Endothelial cell of umbilical vein (primary cell): ENCODE measurements around the gene LHFPL6. TPM values are rescaled to one million over a fixed set of nuclear protein-coding genes. Genes with fewer than 3 reads are reported as not detected.

Experiments used
- BruUV-seq: library from RNA; stranded (reverse); fragments of 400-500 nt; replicated peaks from 2 replicates; lab custom pipeline; 2021; lab: Mats Ljungman, UMichigan
- CTCF ChIA-PET: fragments of 300-600, 350-600 bp; sonication (Branson Sonifier 250); formaldehyde crosslinking; loops from one replicate; lab custom pipeline; 2021; ENCODE audit warnings: antibody characterized with exemption, inconsistent platforms; lab: Charles Lee
- POLR2A ChIA-PET: fragments of 300-600, 350-600 bp; sonication (Branson Sonifier 250); formaldehyde crosslinking; loops from one replicate; lab custom pipeline; 2021; ENCODE audit warnings: antibody characterized with exemption, inconsistent platforms; lab: Charles Lee
- DNase-seq: peaks from one replicate; pipeline ENCODE4 v3.0.0-alpha.2; 2011; ENCODE audit warnings: low read depth, low spot score
- FAIRE-seq: peaks from 2 replicates; lab custom pipeline; 2011; peaks lifted over from hg19 to GRCh38; lab: Jason Lieb, UNC
- H2AFZ ChIP-seq: 2 replicates; pipeline ENCODE4 v1.6.0; 2012; ENCODE audit warnings: low read depth, low read length, control low read depth, inconsistent platforms
- H3K27ac ChIP-seq: 2 replicates; pipeline ENCODE4 v1.5.1; 2011; ENCODE audit warnings: low read depth, mild to moderate bottlenecking, control low read depth, low read length, moderate library complexity; ENCODE audit not compliant: insufficient read depth
- H3K27me3 ChIP-seq, 2 experiments: 2 replicates each; pipeline versions ENCODE4 v1.6.0 to v1.6.1; 2011; ENCODE audit warnings: low read length in 2 of 2, mixed read lengths in 1 of 2; ENCODE audit not compliant: control insufficient read depth in 2 of 2, insufficient read depth in 2 of 2
- H3K36me3 ChIP-seq, 2 experiments: 2 replicates in 1 of 2; 3 replicates in 1 of 2; pipeline ENCODE4 v1.5.1; 2011; ENCODE audit warnings: low read length in 2 of 2, mild to moderate bottlenecking in 1 of 2, moderate library complexity in 1 of 2; ENCODE audit not compliant: control insufficient read depth in 2 of 2, insufficient read depth in 2 of 2; ENCODE audit errors: extremely low read depth in 1 of 2
- H3K4me1 ChIP-seq: 3 replicates; pipeline ENCODE4 v1.5.1; 2011; ENCODE audit warnings: mild to moderate bottlenecking, low read length; ENCODE audit not compliant: control insufficient read depth, insufficient read depth; ENCODE audit errors: extremely low read depth
- H3K4me2 ChIP-seq: 2 replicates; pipeline ENCODE4 v1.6.1; 2011; ENCODE audit warnings: low read length, control low read depth, mixed read lengths; ENCODE audit not compliant: insufficient read depth
- H3K4me3 ChIP-seq, 3 experiments: fragments of 200-600 bp in 1 of 3; sonication (generic), shearing (Covaris generic) in 1 of 3; replicated peaks in 1 of 3; 2 replicates each; pipeline ENCODE4 v1.5.1; 2011 to 2016; ENCODE audit warnings: control low read depth in 3 of 3, low read length in 3 of 3, mild to moderate bottlenecking in 2 of 3, inconsistent platforms in 1 of 3, low read depth in 1 of 3, moderate library complexity in 1 of 3; ENCODE audit not compliant: insufficient read depth in 1 of 3
- H3K79me2 ChIP-seq: 2 replicates; pipeline ENCODE4 v1.6.0; 2012; ENCODE audit warnings: low read length, inconsistent platforms; ENCODE audit not compliant: control insufficient read depth, insufficient read depth
- H3K9ac ChIP-seq: replicated peaks from 2 replicates; pipeline ENCODE3; 2011; ENCODE audit warnings: low read length, control low read depth; ENCODE audit not compliant: insufficient read depth; ENCODE audit errors: extremely low read depth
- H3K9me1 ChIP-seq: replicated peaks from 3 replicates; pipeline ENCODE4 v1.6.0; 2011; ENCODE audit warnings: mild to moderate bottlenecking, low read length; ENCODE audit not compliant: control insufficient read depth, insufficient read depth; ENCODE audit errors: extremely low read depth
- H3K9me3 ChIP-seq: replicated peaks from 2 replicates; pipeline ENCODE4 v1.5.1; 2012; ENCODE audit warnings: low read length, inconsistent platforms; ENCODE audit not compliant: control insufficient read depth, insufficient read depth
- H4K20me1 ChIP-seq: replicated peaks from 2 replicates; pipeline ENCODE3; 2011; ENCODE audit warnings: mild to moderate bottlenecking, low read length; ENCODE audit not compliant: control insufficient read depth, insufficient read depth; ENCODE audit errors: extremely low read depth
- EZH2 ChIP-seq: IDR thresholded peaks from 2 replicates; pipeline ENCODE4 v1.6.1; 2012; ENCODE audit warnings: borderline replicate concordance, low read depth, mild to moderate bottlenecking, moderate library complexity, low read length, inconsistent platforms; ENCODE audit not compliant: severe bottlenecking
- FOS ChIP-seq: IDR thresholded peaks from 2 replicates; pipeline ENCODE4 v1.6.1; 2011; ENCODE audit warnings: mild to moderate bottlenecking, low read length, moderate library complexity, borderline replicate concordance; ENCODE audit not compliant: insufficient read depth
- GATA2 ChIP-seq: IDR thresholded peaks from 2 replicates; pipeline ENCODE4 v1.7.0; 2011; ENCODE audit warnings: low read depth, mild to moderate bottlenecking, moderate library complexity, mixed read lengths, low read length; ENCODE audit not compliant: insufficient read length, insufficient read depth
- JUN ChIP-seq: IDR thresholded peaks from 2 replicates; pipeline ENCODE4 v1.6.1; 2011; ENCODE audit warnings: borderline replicate concordance, low read depth; ENCODE audit not compliant: insufficient read length, insufficient read depth
- MYC ChIP-seq: IDR thresholded peaks from one replicate; pipeline ENCODE4 v1.6.1; 2011; ENCODE audit warnings: mild to moderate bottlenecking, low read depth, low read length
- POLR2A ChIP-seq: IDR thresholded peaks from 2 replicates; pipeline ENCODE4 v1.6.1; 2012; ENCODE audit warnings: low read depth, mild to moderate bottlenecking, control low read depth, low read length
- POLR2AphosphoS5 ChIP-seq: IDR thresholded peaks from 2 replicates; pipeline ENCODE4 v1.6.1; 2012; ENCODE audit warnings: low read depth, mild to moderate bottlenecking, control low read depth, low read length, moderate library complexity; ENCODE audit not compliant: insufficient read depth
- dilution Hi-C: fragments of 300-500 bp; cut with MboI; formaldehyde crosslinking; loops from one replicate; pipeline ENCODE4 v1.15.0; 2019; ENCODE audit warnings: low sequenced_read_pairs; ENCODE audit not compliant: extremely low pct_ligation_motif_present
- intact Hi-C: fragments of 100-400 bp; cut with micrococcal nuclease; formaldehyde crosslinking; loops from one replicate; pipeline ENCODE4 v1.10.0; 2022
- polyA plus RNA-seq, 4 experiments: library from polyadenylated mRNA; depleted of rRNA in 3 of 4; stranded (reverse) in 3 of 4; unstranded in 1 of 4; fragments of >200 nt; gene quantifications; 2 replicates each; pipeline versions ENCODE4 v1.2.1 to v1.2.3, GENCODE V29; 2011 to 2012; ENCODE audit warnings: missing spikeins in 1 of 4
- total RNA-seq: library from RNA; stranded (reverse); gene quantifications from 2 replicates; pipeline ENCODE4 v1.2.3, GENCODE V29; 2021
- TF ChIP-seq, protein P1 (sequence below): IDR thresholded peaks from 2 replicates; pipeline ENCODE4 v1.6.1; 2011; ENCODE audit not compliant: insufficient read depth, insufficient read length
- TF ChIP-seq, protein P2 (sequence below), 2 donors: IDR thresholded peaks; 1 replicate in 1 of 2; 2 replicates in 1 of 2; pipeline ENCODE4 v1.5.1; 2011; ENCODE audit warnings: low read length in 2 of 2, mild to moderate bottlenecking in 2 of 2, moderate library complexity in 2 of 2, control low read depth in 1 of 2, inconsistent platforms in 1 of 2, low read depth in 1 of 2; ENCODE audit not compliant: insufficient read depth in 1 of 2; ENCODE audit errors: extremely low read depth in 1 of 2

The LHFPL6 gene
- total and polyA plus RNA-seq, 2 donors (not counting 3 experiments of a cell fraction or from before 2014, with no cell fraction given), result 17.5 to 19.4 TPM

DNA sequence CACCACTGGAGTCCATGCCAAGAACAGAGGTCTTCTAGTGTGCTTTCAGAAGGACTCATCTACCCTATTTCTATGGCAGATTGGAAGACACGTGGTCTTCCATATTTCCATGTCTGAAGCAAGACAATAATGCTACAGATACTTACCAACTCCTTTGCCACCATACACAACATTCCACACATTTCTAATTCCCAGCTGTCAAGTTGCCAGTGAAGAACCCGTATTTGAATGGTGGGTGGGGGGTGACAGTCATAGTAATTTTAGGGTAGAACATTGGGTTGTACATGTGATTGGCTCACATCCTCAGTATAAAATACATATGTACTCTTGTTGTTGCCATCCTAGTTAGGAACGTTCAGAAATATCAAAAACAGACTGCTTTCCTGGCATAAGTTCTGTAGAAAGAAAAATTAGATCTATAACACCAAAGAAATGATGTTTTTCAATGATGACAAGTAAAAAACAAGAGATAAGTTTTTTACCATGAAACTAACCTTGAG lies 69.3 kb downstream of the LHFPL6 start:
- CTCF ChIA-PET, result no interaction called here
- TF ChIP-seq GATA2, result no peak
- no peak for TF ChIP-seq FOS
- no peak for TF ChIP-seq JUN
- TF ChIP-seq, protein P1, sequence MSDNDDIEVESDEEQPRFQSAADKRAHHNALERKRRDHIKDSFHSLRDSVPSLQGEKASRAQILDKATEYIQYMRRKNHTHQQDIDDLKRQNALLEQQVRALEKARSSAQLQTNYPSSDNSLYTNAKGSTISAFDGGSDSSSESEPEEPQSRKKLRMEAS, result no peak
- no peak for TF ChIP-seq EZH2
- no peak for TF ChIP-seq MYC
- TF ChIP-seq POLR2A, result no peak
- TF ChIP-seq, protein P2, sequence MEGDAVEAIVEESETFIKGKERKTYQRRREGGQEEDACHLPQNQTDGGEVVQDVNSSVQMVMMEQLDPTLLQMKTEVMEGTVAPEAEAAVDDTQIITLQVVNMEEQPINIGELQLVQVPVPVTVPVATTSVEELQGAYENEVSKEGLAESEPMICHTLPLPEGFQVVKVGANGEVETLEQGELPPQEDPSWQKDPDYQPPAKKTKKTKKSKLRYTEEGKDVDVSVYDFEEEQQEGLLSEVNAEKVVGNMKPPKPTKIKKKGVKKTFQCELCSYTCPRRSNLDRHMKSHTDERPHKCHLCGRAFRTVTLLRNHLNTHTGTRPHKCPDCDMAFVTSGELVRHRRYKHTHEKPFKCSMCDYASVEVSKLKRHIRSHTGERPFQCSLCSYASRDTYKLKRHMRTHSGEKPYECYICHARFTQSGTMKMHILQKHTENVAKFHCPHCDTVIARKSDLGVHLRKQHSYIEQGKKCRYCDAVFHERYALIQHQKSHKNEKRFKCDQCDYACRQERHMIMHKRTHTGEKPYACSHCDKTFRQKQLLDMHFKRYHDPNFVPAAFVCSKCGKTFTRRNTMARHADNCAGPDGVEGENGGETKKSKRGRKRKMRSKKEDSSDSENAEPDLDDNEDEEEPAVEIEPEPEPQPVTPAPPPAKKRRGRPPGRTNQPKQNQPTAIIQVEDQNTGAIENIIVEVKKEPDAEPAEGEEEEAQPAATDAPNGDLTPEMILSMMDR (IDR thresholded peaks at IDR 0.05; ENCODE audit: extremely low read depth in 1 of 2, insufficient read depth in 1 of 2, low read depth in 1 of 2, low read length in 2 of 2), result no peak
- TF ChIP-seq POLR2AphosphoS5, result no peak
- no peak for DNase-seq
- Histone ChIP-seq H3K4me1 (peaks cover under 1% of the 10 kb centered on the region), H3K27me3 (no peaks in the 10 kb centered on the region), H2AFZ (no peak overlapping the region), H3K9me1 (no peaks in the 10 kb centered on the region), H3K4me2 (no peak overlapping the region), H3K27ac (no peak overlapping the region), H3K9me3 (no peaks in the 10 kb centered on the region), H4K20me1 (no peaks in the 10 kb centered on the region), H3K9ac (no peak overlapping the region), H3K36me3 (no peaks in the 10 kb centered on the region), H3K4me3 (no peak overlapping the region), H3K79me2 (no peaks in the 10 kb centered on the region)
- no peak for FAIRE-seq
- intact Hi-C loops, result no loop called here
- dilution Hi-C loops, result no loop called here
- POLR2A ChIA-PET, result no interaction called here
- BruUV-seq, result no TSS peak
